NCI-H1436 (cell line): ENCODE results near the gene C5orf46.

Source experiments
- DNase-seq: peaks from one replicate; lab custom pipeline; 2025; lab: John Stamatoyannopoulos, UW

The C5orf46 gene

GRCh38 chr5:147906326-147907095, at the start of gene C5orf46:
TSS of gene C5orf46 (minus strand) at chr5:147906538. CDS start at chr5:147906501, 37 bp downstream.
- DNase-seq, result no peak

- no peak for DNase-seq
Measured at GRCh38 chr5:147954971-147955370, 48.6 kb upstream of the C5orf46 start.

- DNase-seq, result peak; percentile 36
Measured at GRCh38 chr5:147949711-147950573, 43.6 kb upstream of the C5orf46 start.

- DNase-seq, result peak; percentile 0
Measured at GRCh38 chr5:147946658-147947274, 40.4 kb upstream of the C5orf46 start.

- DNase-seq, result no peak
Measured at GRCh38 chr5:147939431-147940114, 33.2 kb upstream of the C5orf46 start.

- DNase-seq, result peak; percentile 46
Measured at GRCh38 chr5:147935032-147935431, 28.7 kb upstream of the C5orf46 start.

GRCh38 chr5:147930769-147931168, 24.4 kb upstream of the C5orf46 start:
- no peak for DNase-seq

- DNase-seq, result no peak
Measured at GRCh38 chr5:147927901-147928300, 21.6 kb upstream of the C5orf46 start.

GRCh38 chr5:147925020-147925419, 18.7 kb upstream of the C5orf46 start:
- no peak for DNase-seq

GRCh38 chr5:147921136-147921535, 14.8 kb upstream of the C5orf46 start:
- no peak for DNase-seq

GRCh38 chr5:147920420-147921030, 14.2 kb upstream of the C5orf46 start:
- no peak for DNase-seq

- DNase-seq, result peak; percentile 34
Measured at GRCh38 chr5:147918899-147919298, 12.6 kb upstream of the C5orf46 start.

- no peak for DNase-seq
Measured at GRCh38 chr5:147918101-147918685, 11.9 kb upstream of the C5orf46 start.

- no peak for DNase-seq
Measured at GRCh38 chr5:147913786-147914185, 7.4 kb upstream of the C5orf46 start.

- no peak for DNase-seq
Measured at GRCh38 chr5:147912011-147912410, 5.7 kb upstream of the C5orf46 start.

GRCh38 chr5:147911427-147911826, 5.1 kb upstream of the C5orf46 start:
- DNase-seq, result no peak

- no peak for DNase-seq
Measured at GRCh38 chr5:147904110-147904509, 2.2 kb downstream of the C5orf46 start.

- no peak for DNase-seq
Measured at GRCh38 chr5:147902609-147903115, 3.7 kb downstream of the C5orf46 start.

- no peak for DNase-seq
Measured at GRCh38 chr5:147901599-147902039, 4.7 kb downstream of the C5orf46 start.

GRCh38 chr5:147898875-147899401, 7.4 kb downstream of the C5orf46 start:
- no peak for DNase-seq

- no peak for DNase-seq
Measured at GRCh38 chr5:147895864-147896263, 10.5 kb downstream of the C5orf46 start.
